GM12873 (cell line): Measurements from ENCODE around the gene DISP1.

Experiments
- CTCF ChIP-seq: IDR thresholded peaks from 2 replicates; pipeline ENCODE4 v1.5.1; 2012; ENCODE audit warnings: low read depth, mild to moderate bottlenecking, moderate library complexity, low read length, control low read depth; ENCODE audit not compliant: insufficient read depth; ENCODE audit errors: missing control alignments

Gene DISP1

GRCh38 chr1:222777463-222777862 lies 37.4 kb upstream of the DISP1 start:
- TF ChIP-seq CTCF = no peak

GRCh38 chr1:222777977-222778376 lies 36.9 kb upstream of the DISP1 start:
- TF ChIP-seq CTCF = no peak

GRCh38 chr1:222781251-222781650 lies 33.6 kb upstream of the DISP1 start:
- no peak for TF ChIP-seq CTCF

GRCh38 chr1:222783051-222783450 lies 31.8 kb upstream of the DISP1 start:
- no peak for TF ChIP-seq CTCF

- no peak for TF ChIP-seq CTCF
These were observed 30.5 kb upstream of the DISP1 start for GRCh38 chr1:222784371-222784770.

- no peak for TF ChIP-seq CTCF
These were observed 29.9 kb upstream of the DISP1 start for GRCh38 chr1:222784916-222785315.

GRCh38 chr1:222785529-222785928 lies 29.3 kb upstream of the DISP1 start:
- TF ChIP-seq CTCF = no peak

- TF ChIP-seq CTCF = no peak
These were observed 28.7 kb upstream of the DISP1 start for GRCh38 chr1:222786121-222786520.
